NCI-H748 treated with DMSO at 0.1 percent for 48 hours (cell line): ENCODE data around the gene ABR.

ENCODE experiments used
- DNase-seq: peaks from one replicate; lab custom pipeline; 2025; lab: John Stamatoyannopoulos, UW

The ABR gene

DNA sequence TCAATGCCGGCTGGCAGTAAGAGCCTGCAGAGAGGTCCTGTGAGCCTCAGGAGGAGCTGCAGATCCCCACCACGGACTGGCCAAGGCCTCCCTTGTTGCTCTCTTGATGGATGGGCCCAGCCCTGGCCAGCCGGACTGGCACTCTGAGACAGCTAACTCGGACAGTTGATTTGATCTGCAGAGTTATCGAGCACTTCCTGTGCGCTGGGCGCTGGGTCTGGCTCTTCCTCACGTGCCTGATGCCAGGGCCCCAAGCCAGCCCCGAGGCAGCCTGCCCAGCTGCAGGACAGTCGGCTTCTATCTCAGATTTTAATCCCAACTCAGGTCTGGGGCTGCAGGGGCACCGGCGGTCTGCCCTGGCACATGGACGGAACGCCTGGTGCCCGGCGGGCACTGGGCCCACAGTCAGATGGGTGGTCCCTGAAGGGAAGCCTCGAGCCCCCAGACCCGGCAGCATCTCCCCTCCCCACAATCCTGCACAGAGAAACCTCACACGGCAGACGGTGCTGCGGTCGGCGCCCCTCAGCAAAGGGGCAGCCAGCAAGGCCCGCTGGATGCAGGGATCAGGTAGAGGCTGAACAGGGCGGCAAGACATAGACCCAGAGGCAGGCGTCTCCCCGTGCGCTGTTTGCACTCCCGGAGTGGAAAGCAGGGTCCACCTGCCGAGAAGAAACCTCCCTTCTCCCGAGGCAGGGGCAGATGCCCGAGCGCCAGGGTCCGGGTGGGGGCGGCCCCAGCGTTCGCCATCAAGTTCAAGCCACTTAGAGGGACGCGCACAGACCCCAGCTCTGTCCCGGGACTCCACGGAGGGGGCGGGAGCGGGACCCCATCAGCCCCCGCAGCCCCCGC is 148.9 kb downstream of the ABR start:
- DNase-seq = no peak

DNA sequence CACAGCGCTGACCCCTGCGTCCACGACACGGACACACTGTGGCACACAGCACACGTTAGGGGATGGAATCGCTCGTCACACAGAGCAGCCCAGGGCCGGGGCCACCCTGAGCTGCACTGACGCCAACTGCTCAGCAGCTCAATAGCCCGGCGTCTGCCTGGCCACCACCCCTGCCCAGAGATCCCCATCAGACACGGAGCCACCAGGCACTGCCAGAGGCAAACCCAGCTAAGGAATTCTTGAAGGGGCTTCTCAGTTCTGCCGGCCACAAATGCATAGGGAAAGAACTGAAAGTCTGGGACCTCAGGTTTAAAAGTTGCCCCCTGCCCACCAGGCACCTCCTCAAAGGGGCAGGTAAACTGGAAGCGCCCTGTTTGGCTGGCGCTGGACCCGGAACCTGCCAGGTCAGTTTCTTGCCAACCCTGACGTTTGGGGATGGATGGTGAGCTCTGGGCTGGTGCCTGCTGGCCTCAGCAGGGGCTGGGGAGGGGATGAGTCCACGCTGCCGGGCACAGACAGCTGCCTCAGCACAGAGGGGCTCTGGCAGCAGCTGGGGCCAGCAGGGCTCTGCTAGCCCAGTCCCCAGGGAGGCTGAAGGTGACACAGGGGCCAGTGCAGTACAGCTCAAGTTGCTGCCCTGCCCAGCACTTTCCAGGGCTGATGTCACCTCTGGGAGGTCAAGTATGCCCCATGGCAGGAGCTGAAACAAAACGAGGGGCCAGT is 149.7 kb downstream of the ABR start:
- DNase-seq = no peak

DNA sequence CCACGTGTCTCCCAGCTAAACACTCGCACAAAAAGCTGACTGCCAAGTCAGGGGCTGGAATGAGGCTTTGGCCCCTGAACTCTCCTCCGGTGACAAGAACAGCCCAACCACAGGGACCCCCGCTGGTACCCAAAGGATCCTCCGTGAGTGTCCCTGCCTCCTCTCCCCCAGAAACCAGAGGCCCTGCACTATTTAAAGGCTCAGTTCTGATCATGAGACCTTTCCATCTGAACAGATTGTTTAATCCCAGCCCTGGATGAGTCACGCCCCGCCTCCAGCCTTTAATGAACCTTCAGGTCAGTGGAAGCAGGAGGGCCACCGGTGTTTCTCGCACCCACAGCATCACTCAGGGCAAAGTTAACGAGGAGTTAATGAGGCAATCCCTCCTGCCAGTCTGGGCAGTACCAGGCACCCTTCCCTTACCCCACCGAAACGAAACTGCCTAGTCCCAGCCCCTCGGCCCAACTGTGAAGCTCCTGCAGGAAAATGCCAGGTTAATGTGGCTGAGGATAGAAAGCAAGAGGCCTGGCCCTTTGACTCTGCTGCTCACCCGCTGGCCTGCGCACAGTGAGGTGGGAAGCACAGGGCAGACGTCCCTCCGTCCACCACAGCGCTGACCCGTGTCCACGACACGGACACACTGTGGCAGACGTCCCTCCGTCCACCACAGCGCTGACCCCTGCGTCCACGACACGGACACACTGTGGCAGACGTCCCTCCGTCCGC is 150.4 kb downstream of the ABR start:
- DNase-seq = no peak

DNA sequence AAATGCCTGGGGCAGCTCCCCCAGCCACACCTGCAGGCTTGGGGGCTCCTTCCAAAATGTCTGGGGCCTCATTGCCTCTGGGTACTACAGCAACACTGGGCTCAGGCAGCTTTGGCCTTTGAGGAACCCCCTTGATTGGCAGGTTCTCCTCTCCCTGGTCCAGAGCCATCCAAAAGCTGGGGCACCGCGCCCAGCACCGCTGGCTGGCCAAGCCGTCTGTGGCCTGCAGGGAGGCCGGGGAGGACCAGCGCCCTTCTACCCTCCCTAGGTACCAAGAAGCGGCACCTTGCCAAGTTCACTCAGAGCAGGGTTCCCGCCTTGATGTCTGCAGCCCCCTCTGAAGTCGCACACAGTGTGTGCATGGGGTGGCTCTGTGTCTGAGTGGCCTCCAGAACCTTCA is 152.7 kb downstream of the ABR start:
- DNase-seq = no peak

DNA sequence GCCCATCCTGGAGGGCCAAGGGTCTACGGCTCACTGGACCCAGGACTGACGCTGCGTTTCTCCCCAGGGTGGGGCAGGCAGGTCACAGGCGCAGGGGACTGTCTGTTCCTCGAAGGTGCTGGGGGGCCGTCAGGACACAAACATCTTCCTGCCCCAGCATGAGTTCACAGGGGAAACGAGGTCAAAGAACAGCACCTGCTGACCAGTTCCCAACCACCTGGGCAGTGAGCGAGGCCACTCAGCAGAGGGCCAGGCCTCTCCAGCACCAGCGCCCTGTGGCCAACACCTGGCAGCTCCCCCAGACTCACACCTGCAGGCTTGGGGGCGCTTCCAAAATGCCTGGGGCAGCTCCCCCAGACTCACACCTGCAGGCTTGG is 153.2 kb downstream of the ABR start:
- DNase-seq = no peak

DNA sequence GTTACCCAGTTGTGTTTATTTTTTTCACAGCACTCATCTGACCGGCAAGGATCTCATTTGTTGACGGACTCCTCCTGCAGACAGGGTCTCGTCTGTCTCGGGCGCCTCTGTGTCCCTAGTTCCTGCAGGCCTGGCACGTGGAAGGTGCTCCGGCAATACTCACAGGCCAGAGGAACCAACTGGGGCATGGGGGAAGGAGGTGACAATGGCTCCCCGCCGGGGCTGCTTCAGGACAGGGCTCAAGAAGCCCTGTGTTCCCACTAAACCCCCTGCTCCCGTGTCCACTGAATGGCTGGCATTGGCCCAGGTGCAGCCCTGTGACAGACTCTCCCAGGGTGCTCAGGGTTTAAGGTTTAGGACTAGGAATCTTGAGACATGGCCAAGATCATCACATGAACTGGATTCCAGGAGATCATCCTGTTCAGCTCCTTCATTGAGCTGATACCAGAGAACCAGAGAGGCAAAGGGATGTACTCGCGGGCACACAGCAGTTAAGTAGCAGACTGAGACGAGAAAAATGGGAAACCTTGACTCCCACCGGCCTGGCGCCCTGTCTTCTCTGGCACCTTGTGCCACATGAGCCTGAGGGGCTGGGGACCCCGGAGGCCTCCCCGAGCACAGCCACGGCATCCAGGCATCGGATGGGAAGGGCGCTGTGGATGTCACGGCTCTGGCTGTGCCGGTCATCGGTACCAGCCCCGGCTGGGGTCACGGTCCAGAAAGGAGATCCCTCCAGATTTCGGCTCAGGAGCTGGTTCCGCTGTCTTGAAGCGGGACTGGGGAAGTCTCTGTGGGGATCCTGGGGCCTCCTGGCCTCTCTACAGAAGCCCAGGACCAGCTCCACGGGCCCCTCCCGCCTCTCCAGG is 153.8 kb downstream of the ABR start:
- no peak for DNase-seq

DNA sequence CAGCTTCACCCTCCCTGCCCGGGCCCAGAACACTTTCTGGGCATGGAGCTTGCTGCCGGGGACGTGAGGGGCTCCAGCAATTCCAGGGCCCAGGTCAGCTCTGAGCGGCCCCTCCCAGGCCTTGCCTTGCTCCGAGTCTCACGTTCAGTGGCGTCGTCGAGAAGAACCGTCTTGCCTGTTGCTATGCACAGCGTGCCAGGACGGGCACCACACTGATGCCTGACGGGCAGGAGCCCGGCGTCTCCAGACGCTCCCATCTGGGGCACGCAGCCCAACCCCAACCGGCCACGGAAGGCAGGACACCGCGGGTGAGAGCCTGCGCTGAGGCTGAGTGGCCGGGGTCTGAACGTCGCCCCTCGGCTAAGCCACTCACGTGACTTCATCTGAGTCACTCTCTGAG is 155.7 kb downstream of the ABR start:
- no peak for DNase-seq

DNA sequence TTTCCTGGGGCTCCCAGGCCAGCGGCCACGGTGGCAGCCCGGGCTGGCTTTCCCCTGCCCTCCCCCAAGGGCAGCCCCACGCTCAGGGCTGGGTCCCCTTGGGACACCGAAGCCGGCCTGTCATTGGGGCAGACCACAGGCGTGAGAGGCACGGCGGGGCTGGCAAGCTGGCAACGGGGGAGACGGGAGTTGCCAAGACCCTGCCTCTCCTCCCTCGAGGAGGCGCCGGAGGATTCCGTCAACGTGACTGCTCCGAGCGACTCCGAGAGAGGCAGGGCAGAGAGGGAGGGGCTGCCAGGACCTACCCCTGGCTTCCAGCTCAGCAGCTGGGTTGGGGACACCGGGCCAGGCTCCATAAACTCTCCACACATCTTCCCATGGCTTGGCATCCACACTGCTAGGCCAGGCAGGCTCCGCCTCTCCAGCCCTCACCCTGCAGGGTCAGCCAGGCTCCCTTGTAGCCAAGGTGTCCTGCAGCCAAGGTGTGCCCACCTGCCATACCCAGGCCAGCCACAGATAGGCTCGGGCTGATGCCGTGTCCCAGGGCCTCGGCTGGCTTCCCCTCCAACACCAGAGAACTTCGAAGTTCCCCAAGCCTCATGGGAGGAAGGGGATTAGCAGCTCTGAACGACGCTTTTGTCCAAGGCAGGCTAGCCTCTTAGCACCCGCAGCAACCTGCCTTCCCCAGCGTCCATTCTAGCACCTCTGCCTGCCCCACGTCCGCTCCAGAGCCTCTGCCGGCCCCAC is 157.3 kb downstream of the ABR start:
- no peak for DNase-seq

DNA sequence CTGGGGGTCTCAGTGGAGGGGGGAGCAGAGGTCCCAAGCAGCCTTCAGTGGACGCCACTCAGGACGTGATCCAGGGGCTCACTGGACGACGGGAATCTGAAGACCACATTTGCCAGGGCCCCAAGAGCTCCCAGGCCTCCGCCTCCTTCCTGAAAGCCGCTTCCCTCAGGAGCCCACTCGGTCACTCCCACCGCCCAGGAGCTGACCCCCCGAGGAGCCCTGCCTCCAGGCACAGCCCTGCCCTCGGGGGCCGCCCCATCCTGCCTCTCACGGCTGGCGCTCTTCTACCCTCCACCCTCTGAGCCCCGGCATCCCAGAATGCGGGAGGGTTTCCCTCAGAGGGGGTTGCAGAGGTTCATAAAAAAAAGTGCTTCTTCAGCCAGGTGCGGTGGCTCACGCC is 158.6 kb downstream of the ABR start:
- DNase-seq = no peak

DNA sequence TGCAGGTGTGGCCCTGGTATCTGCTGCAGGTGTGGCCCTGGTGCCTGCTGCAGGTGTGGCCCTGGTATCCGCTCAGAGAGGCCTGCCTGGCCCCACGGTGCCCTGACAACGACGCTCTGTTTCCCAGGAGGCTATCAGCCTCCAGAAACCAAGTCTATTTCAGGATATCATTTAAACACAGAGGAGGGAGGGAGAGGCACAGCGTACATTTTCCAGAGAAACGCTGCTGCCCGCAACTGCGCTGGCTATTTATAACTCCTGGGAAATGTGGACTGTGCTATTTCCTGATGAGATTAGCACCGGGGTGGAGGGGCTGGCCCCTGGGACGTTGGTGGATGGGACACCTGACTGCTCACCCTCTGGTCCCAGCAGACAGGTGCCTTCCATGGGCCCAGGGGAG is 160.3 kb downstream of the ABR start:
- DNase-seq = no peak

DNA sequence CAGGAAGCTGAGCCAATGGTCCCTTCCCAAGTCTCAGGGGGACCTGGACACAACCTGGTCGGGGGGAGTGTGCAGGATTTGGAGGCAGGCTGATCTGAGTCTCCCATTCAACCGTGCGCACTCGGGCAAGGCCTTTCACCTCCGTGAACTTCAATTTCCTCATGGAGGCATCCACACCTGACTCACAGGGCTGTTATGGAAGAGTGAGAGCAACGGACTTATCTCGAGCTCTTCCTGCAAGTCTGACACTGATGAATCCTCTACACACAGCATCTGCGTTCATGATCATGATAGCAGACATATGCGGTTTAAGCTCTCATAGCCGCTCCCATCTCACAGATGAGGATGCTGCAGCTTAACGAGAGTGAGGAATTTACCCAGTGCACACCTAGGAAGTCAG is 161.2 kb downstream of the ABR start:
- no peak for DNase-seq

DNA sequence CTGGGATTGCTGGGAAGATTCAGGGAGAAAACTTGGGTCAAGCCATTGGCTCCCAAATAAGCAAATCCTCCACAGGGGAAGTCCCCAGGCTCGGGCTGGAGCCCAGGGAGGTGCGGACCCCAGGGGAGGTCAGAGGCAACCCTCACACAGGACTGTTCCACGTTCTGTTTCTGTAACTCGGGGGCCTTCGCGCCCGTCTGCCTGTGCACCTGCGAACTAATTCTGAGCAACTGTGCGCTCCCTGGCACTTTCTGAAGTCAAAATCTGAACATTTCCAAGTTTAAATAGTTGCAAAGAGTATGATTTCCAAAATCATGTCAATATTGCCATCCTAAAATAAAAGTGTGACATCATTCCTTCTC is 166.1 kb downstream of the ABR start:
- no peak for DNase-seq

DNA sequence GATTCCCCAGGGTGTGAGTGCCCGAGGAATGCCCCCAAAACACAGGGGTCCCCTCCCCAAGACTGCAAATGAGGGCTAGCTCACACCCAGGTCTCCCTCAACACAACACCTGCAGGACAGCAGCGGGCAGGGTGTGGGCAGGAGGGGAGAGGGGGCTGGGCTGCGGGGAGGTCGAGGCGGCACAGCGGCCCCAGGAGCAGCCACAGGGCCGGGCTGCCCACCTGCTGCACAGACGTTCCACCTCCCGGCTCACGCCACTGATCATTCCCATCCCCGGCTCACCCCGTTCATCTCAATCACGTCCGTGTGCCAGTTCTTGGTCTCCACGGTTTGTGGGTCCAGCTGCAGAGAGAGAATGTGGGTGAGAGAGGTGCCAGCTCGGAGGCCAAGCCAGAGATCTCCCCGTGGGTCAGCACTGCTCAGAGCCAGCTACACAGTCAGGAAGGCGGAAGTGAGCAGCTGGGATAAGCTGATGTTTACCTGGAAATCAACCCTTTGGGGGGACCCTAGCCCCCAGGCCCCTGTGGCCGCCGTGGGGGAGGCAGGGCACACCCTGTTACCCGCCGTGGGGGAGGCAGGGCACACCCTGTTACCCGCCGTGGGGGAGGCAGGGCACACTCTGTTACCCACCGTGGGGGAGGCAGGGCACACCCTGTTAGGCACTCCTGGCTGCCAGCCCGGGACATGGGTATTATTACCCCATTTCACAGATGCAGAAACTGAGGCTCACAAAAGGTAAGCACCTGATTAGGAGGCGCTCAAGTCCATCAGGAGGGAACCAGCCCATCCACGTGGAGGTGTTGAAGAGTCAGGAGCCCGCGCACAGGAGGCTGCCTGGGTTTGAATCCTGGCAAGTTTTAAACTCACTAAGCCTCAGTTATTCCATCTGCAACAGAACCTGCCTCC is 166.7 kb downstream of the ABR start:
- DNase-seq = no peak

DNA sequence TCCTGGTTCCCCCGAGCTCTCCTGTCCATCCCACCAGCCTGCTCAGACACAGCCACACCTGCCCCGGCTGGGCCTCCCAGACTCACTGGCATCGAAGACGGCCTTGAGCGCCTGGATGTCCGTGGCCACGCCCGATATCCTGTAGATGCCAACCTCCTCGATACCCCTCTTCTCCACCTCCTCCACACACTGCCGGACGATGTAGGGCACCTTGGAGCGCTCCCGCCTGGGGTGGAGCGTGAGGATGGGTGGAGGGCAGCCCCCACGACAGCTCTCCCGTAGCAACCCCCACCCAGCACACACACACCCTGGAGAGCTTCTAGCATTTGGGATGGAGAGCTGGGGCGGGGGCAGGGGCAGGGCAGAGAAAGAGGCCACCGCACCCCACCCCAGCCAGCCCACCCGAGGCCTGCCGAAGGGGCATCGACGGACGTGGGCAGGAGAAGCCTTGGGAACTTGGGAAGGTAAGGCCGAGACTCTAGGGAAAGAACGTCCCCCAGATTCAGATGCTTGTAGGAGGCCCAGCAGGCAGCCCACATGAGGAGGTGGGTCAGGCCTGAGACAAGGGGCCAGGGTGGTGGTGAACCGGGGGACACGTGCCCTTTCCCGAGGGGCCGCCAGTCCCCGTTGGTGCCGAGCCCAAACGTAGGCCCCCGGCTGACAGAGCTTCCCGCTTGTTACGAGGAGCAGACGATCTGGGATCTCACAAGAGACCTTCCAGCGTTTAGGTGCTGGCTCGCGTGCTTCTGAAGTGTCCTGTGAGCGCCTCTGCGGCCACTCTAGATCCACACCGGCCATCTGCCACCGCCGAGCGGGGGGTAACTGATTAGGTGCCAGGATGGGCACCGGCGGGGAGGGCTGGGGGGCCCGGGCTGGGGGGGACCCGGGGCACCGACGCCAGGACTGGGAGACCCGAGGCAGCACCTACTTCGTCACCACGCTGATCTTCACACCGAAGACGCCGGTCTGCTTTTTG is 167.7 kb downstream of the ABR start:
- no peak for DNase-seq

DNA sequence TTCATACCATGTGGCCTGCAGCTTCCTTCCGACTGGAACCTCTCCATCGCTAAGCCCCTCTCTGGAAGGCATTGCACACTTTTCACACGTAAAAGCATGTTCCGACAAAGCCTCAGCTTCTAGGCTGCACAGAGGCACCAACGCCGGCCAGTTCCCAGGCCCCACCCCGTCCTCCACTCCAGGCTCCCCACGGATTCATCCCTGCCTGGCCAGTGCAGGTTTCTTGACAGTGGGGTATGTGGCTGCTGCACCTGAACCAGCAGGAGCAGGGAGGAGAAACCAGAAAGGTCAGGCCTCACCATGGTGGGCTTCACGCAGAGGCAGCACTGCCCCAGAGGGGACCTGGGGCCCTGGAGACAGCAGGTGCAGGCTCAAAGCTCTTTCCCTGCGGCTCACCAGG is 168.6 kb downstream of the ABR start:
- no peak for DNase-seq

DNA sequence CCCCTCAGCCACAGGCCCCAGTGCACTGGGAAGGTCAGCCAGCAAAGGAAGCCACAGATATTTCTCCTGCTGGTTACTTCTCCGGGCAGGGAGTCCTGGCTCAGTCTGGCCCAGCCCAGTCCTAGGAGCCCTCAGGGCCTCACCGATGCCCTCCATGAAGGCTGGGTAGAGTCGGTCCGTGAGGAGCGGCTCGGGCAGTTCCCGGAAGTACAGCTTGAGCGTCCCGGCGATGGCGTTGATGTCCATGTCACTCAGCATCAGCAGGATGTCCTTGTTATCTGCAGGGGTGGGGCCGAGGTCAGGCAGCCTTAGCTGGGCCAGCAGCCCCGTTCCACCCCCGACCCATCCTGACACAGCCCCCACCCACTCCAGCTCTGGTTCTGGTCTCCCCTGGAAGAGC is 169.2 kb downstream of the ABR start:
- DNase-seq = no peak

DNA sequence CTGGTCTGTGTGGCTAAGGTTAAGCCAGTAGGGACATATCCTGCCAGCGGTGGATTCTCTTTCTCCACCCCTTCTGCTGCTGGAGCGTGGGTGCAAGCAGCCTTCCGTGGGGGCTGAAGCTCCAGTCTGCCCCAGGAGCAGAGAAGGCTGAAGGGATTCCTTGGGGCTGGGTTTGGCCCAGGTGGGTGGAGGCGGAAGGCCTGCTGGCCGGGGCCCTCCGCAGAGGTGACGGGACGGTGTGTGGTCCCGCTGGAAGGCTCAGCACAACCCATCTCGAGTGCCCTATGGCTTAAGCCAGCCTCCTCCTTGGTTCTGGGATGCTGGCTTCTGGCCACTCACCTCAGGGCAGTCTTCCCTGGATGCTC is 169.7 kb downstream of the ABR start:
- no peak for DNase-seq

DNA sequence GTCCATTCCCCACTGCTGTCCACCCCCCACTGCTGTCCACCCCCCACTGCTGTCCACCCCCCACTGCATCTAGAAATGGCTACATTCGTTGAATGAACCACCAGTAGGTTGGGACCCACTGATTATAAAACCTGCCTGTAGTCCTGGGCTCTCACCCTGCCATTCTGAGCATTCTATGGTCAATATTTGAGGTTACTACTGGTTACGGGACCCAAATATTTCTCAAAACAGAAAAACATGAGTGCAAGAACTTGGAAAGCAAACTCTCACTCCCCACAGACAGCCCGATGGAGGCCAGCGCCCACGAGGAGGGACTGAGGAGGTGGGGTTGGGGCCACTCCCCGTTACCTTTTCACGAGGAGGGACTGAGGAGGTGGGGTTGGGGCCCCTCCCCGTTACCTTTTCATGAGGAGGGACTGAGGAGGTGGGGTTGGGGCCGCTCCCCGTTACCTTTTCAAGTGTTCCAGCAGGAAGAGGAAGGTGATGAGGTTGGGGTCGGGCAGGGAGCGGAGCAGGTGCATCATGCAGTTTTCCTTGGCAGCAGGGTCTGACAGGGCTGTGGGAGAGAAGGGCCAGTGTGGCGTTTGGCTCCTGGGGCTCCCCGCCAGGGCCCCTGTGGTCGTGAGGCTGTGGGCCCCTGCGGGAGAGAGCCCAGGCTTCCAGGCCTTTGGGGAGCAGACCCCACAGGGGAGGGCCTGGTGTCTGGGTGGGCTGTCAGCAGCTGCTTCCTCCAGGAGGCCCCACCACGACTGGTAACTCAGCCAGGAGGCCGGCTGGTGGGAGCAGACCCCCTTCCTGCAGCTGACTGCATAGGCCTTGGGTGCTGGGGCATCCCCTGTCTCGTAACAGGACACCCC is 170.3 kb downstream of the ABR start:
- DNase-seq = no peak
